ENCODE data around the gene ERC2. TPM values are rescaled to one million over a fixed set of nuclear protein-coding genes. Genes with fewer than 3 reads are reported as not detected.

Gene ERC2
- total and polyA plus RNA-seq, 12 donors: 0.22 to 4.2 (median 1.7) TPM

GRCh38 chr3:56190771-56191305, 277.4 kb downstream of the ERC2 start:
- no peaks in the 10 kb centered on the region for H3K27me3 ChIP-seq
- WGBS, 2 donors: 53 to 70% methylated on average over 1 of the region's 1 CpG
- no peak for TF ChIP-seq CTCF (IDR thresholded peaks at IDR 0.05)
- ATAC-seq (no peak), DNase-seq (no peak)
- intact Hi-C loops (cut with DNase I): no loop called here
- no peak overlapping the region for H3K4me3 ChIP-seq
- no peaks in the 10 kb centered on the region for H3K36me3 ChIP-seq
- H3K4me1 ChIP-seq: no peaks in the 10 kb centered on the region
- H3K9me3 ChIP-seq: no peaks in the 10 kb centered on the region
- no peak overlapping the region for H3K27ac ChIP-seq

- Histone ChIP-seq H3K4me1 (no peaks in the 10 kb centered on the region), H3K27me3 (no peaks in the 10 kb centered on the region), H3K36me3 (no peaks in the 10 kb centered on the region), H3K4me3 (no peak overlapping the region), H3K27ac (no peak overlapping the region), H3K9me3 (no peaks in the 10 kb centered on the region)
- DNase-seq (no peak), ATAC-seq (no peak)
- intact Hi-C loops (cut with DNase I): no loop called here
- TF ChIP-seq CTCF (IDR thresholded peaks at IDR 0.05): no peak
Observed at GRCh38 chr3:56190130-56190529, 278.1 kb downstream of the ERC2 start.

- no peaks in the 10 kb centered on the region for H3K27me3 ChIP-seq
- DNase-seq: no peak
- no peak for ATAC-seq
- no peak overlapping the region for H3K4me3 ChIP-seq
- no peak for TF ChIP-seq CTCF (IDR thresholded peaks at IDR 0.05)
- WGBS, 2 donors: 90 to 94% methylated on average over 2 of the region's 2 CpGs
- H3K36me3 ChIP-seq: no peaks in the 10 kb centered on the region
- intact Hi-C loops (cut with DNase I): no loop called here
- no peaks in the 10 kb centered on the region for H3K4me1 ChIP-seq
- no peak overlapping the region for H3K27ac ChIP-seq
- no peaks in the 10 kb centered on the region for H3K9me3 ChIP-seq
Observed at GRCh38 chr3:56189536-56189935, 278.7 kb downstream of the ERC2 start.

GRCh38 chr3:56188201-56188600, 280.1 kb downstream of the ERC2 start:
- no peak for DNase-seq
- intact Hi-C loops (cut with DNase I): no loop called here
- H3K36me3 ChIP-seq: no peaks in the 10 kb centered on the region
- no peaks in the 10 kb centered on the region for H3K9me3 ChIP-seq
- TF ChIP-seq CTCF (IDR thresholded peaks at IDR 0.05): no peak
- ATAC-seq: no peak
- 83 to 86% methylated on average over 9 of the region's 9 CpGs for WGBS, 2 donors
- no peak overlapping the region for H3K27ac ChIP-seq
- H3K4me1 ChIP-seq: no peaks in the 10 kb centered on the region
- H3K4me3 ChIP-seq: no peak overlapping the region
- no peaks in the 10 kb centered on the region for H3K27me3 ChIP-seq

All from heart right ventricle (tissue), 16 donors.